Osteocyte (in vitro differentiated cells): ENCODE measurements around the gene PPP3CA. TPM values are rescaled to one million over a fixed set of nuclear protein-coding genes. Genes with fewer than 3 reads are reported as not detected.

Experiments
- DNase-seq: peaks from one replicate; pipeline ENCODE4 v3.0.0; 2021; ENCODE audit warnings: mixed read lengths; ENCODE audit not compliant: unreplicated experiment; ENCODE audit errors: extremely low spot score
- H3K27ac Mint-ChIP-seq: one replicate; pipeline ENCODE4 v1.8.0; 2021; ENCODE audit warnings: mild to moderate bottlenecking, mixed read lengths; ENCODE audit not compliant: unreplicated experiment
- H3K27me3 Mint-ChIP-seq: one replicate; pipeline ENCODE4 v1.8.0; 2021; ENCODE audit warnings: mixed read lengths; ENCODE audit not compliant: unreplicated experiment
- H3K36me3 Mint-ChIP-seq: one replicate; pipeline ENCODE4 v1.8.0; 2021; ENCODE audit warnings: mixed read lengths; ENCODE audit not compliant: unreplicated experiment
- H3K4me1 Mint-ChIP-seq: one replicate; pipeline ENCODE4 v1.8.0; 2021; ENCODE audit warnings: mixed read lengths; ENCODE audit not compliant: unreplicated experiment
- H3K4me3 Mint-ChIP-seq: one replicate; pipeline ENCODE4 v1.8.0; 2021; ENCODE audit warnings: mild to moderate bottlenecking, moderate library complexity, mixed read lengths; ENCODE audit not compliant: unreplicated experiment
- H3K9me3 Mint-ChIP-seq: one replicate; pipeline ENCODE4 v1.8.0; 2021; ENCODE audit warnings: mixed read lengths; ENCODE audit not compliant: unreplicated experiment
- CTCF ChIP-seq: fragments of 200-600 bp; sonication (generic); IDR thresholded peaks from 2 replicates; pipeline ENCODE4 v1.5.0; 2021; ENCODE audit warnings: antibody characterized with exemption, mild to moderate bottlenecking, moderate library complexity
- total RNA-seq: library from RNA; stranded (reverse); gene quantifications from 2 replicates; pipeline ENCODE4 v1.2.1, GENCODE V29; 2021

Gene PPP3CA
- total RNA-seq, 1 donor from 2014 or later, result 40.5 TPM

- no peak for DNase-seq
- H3K4me3 Mint-ChIP-seq, result no peak overlapping the region
- TF ChIP-seq CTCF, result no peak
- no peaks in the 10 kb centered on the region for H3K9me3 Mint-ChIP-seq
- no peak overlapping the region for H3K27ac Mint-ChIP-seq
- peaks cover 6% of the 10 kb centered on the region for H3K4me1 Mint-ChIP-seq
- H3K27me3 Mint-ChIP-seq, result no peaks in the 10 kb centered on the region
- H3K36me3 Mint-ChIP-seq, result no peaks in the 10 kb centered on the region
Observed at GRCh38 chr4:101145021-101145420, 202.3 kb downstream of the PPP3CA start.

GRCh38 chr4:101142259-101142658 is 205.1 kb downstream of the PPP3CA start:
- H3K4me3 Mint-ChIP-seq, result no peak overlapping the region
- no peak overlapping the region for H3K27ac Mint-ChIP-seq
- peaks cover 6% of the 10 kb centered on the region for H3K4me1 Mint-ChIP-seq
- DNase-seq, result no peak
- no peaks in the 10 kb centered on the region for H3K27me3 Mint-ChIP-seq
- H3K36me3 Mint-ChIP-seq, result no peaks in the 10 kb centered on the region
- no peaks in the 10 kb centered on the region for H3K9me3 Mint-ChIP-seq
- TF ChIP-seq CTCF, result no peak

DNA sequence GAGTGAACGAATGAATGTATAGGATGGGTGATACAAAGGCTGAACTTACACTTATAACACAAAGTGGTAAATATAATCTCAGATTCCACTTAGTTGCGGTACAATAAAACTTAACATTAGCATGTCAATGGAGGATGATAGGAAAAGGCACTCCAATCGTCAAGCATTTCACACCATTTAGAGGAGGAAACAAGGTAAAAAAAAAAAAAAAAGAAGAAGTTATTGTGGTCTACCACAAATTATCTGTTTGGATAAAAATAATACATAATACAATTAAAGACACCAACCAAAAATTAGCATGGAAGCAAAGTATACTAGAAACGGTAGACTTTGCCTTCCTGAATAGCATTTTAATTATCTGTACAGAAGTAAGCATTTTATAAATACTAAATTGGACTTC is 205.5 kb downstream of the PPP3CA start:
- Mint-ChIP-seq H3K4me3 (no peak overlapping the region), H3K9me3 (no peaks in the 10 kb centered on the region), H3K27me3 (no peaks in the 10 kb centered on the region), H3K27ac (no peak overlapping the region), H3K36me3 (no peaks in the 10 kb centered on the region), H3K4me1 (peaks cover 6% of the 10 kb centered on the region)
- DNase-seq, result no peak
- no peak for TF ChIP-seq CTCF

- Mint-ChIP-seq H3K9me3 (no peaks in the 10 kb centered on the region), H3K4me3 (no peak overlapping the region), H3K27ac (no peak overlapping the region), H3K4me1 (peaks cover 6% of the 10 kb centered on the region), H3K36me3 (no peaks in the 10 kb centered on the region), H3K27me3 (no peaks in the 10 kb centered on the region)
- DNase-seq, result no peak
- TF ChIP-seq CTCF, result no peak
Observed at GRCh38 chr4:101141230-101141629, 206.1 kb downstream of the PPP3CA start.

DNA sequence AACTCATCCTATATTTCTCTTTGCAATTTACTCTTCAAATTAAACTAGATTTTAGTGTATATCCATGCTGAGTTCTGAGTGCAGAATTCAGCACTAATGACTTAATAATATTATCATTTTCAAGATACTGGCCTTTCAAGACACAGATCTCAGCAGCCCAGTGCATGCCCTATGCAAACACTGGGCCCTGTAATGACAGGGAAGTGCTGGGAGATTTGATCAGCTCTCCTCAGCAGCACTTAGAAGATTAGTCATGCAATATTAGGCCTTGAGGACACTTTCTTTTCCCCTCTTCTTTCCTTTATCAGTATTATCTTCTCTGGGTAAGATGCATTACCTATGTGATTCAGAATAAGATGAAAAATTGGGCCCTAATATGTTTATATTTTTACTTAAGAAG is 207.1 kb downstream of the PPP3CA start:
- Mint-ChIP-seq H3K27me3 (no peaks in the 10 kb centered on the region), H3K4me3 (no peak overlapping the region), H3K36me3 (no peaks in the 10 kb centered on the region), H3K27ac (no peak overlapping the region), H3K9me3 (no peaks in the 10 kb centered on the region), H3K4me1 (peaks cover 10% of the 10 kb centered on the region)
- no peak for DNase-seq
- TF ChIP-seq CTCF, result no peak
